Astrocyte (in vitro differentiated cells and primary cell): ENCODE results near the gene TRPM2.

Source experiments
- CTCF ChIP-seq: IDR thresholded peaks from 2 replicates; pipeline ENCODE4 v1.5.1; 2011; ENCODE audit warnings: low read depth, mild to moderate bottlenecking, inconsistent platforms, low read length, moderate library complexity; ENCODE audit not compliant: insufficient read depth
- EZH2 ChIP-seq: IDR thresholded peaks from 2 replicates; pipeline ENCODE4 v1.6.1; 2012; ENCODE audit warnings: mild to moderate bottlenecking, low read length, inconsistent platforms; ENCODE audit not compliant: insufficient read depth

- TF ChIP-seq CTCF (no peak), EZH2 (no peak)
These were observed 100.6 kb downstream of the TRPM2 start for GRCh38 chr21:44454058-44454457.
